Left lung (tissue), 10 donors: Measurements from ENCODE around the gene LY6G5B. TPM values are rescaled to one million over a fixed set of nuclear protein-coding genes. Genes with fewer than 3 reads are reported as not detected.
A peak's percentile ranks its signal among the peaks of the same experiment; 100 is the strongest.

Experiments
- ATAC-seq: fragments of 200-7000 bp; cut with Tn5 transposase; one replicate; pipeline ENCODE4 v1.9.1; 2020; ENCODE audit warnings: moderate library complexity
- DNase-seq, 4 donors: peaks; one replicate each; pipeline ENCODE4 v3.0.0-alpha.2; 2013 to 2020
- H3K27ac ChIP-seq, 2 donors: fragments of 200-600 bp; sonication (generic) in 1 of 2; one replicate each; pipeline versions ENCODE4 v1.5.0 to v1.8.0; 2020 to 2021
- H3K27me3 ChIP-seq, 2 donors: fragments of 200-600 bp; sonication (generic) in 1 of 2; one replicate each; pipeline versions ENCODE4 v1.5.0 to v1.8.0; 2020 to 2021
- H3K36me3 ChIP-seq, 2 donors: fragments of 200-600 bp; sonication (generic) in 1 of 2; one replicate each; pipeline versions ENCODE4 v1.5.0 to v1.8.0; 2020 to 2021
- H3K4me1 ChIP-seq, 2 donors: fragments of 200-600 bp; one replicate each; pipeline ENCODE4 v1.8.0; 2021
- H3K4me3 ChIP-seq, 2 donors: fragments of 200-600 bp; sonication (generic) in 1 of 2; one replicate each; pipeline versions ENCODE4 v1.5.0 to v1.8.0; 2020 to 2021; ENCODE audit warnings: mild to moderate bottlenecking in 1 of 2
- H3K9me3 ChIP-seq, 2 donors: fragments of 200-600 bp; sonication (generic) in 1 of 2; one replicate each; pipeline versions ENCODE4 v1.5.0 to v1.8.0; 2020 to 2021
- intact Hi-C, 2 donors: fragments of 100-400 bp; cut with DNase I; formaldehyde crosslinking; loops; one replicate each; pipeline versions ENCODE4 v1.11.2 to v1.14.2; 2022
- polyA plus RNA-seq, 6 donors: library from polyadenylated mRNA; unstranded; fragments of 120-200 nt; gene quantifications; one replicate each; pipeline ENCODE4 v1.2.1, GENCODE V29; 2013; ENCODE audit not compliant: insufficient read length in 6 of 6
- total RNA-seq, 2 donors: library from RNA; stranded (reverse); fragmentation: NEBNext Ultra II Directional; extraction: Animal tissue kit (Norgen Biotek cat#: 25700); gene quantifications; one replicate each; pipeline ENCODE4 v1.2.1, GENCODE V29; 2021
- TF ChIP-seq, protein P1 (sequence below), 2 donors: fragments of 200-600 bp; sonication (generic) in 1 of 2; IDR thresholded peaks; one replicate each; pipeline versions ENCODE4 v1.5.0 to v1.8.0; 2021; ENCODE audit warnings: antibody characterized with exemption in 2 of 2
- donor health status: DM: no; HTN: yes; CAD: no.
- donor health status: DM: no; HTN: no; CAD: no.

The LY6G5B gene
- total and polyA plus RNA-seq, 8 donors, result 6.9 to 41.0 (median 30.1) TPM

DNA sequence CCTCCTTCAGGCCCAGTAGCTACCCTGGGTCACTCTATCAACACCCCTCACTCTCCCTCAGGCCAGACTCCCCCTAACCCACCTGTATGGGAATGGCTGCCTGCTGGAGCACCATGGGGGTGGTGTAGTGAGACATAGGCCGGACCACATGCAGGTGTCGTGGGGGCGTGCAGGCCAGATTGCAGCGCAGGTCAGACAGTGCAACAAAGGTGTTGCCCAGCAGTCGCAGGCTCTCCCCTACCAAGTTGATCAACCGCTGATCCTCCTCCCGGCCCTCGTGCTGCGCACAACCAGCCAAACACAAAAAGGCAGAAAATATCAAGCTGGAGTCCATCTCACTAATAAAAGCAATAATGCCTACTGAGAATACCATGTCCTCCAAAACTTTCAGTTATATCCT lies 24.5 kb upstream of the LY6G5B start:
- Histone ChIP-seq H3K36me3 (peaks cover 0 to 98% of the 10 kb centered on the region in 2 donors), H3K27ac (no peak overlapping the region), H3K4me1 (peaks cover 0 to 5% of the 10 kb centered on the region in 2 donors), H3K27me3 (no peaks in the 10 kb centered on the region), H3K4me3 (no peak overlapping the region), H3K9me3 (no peaks in the 10 kb centered on the region)
- TF ChIP-seq, protein P1, sequence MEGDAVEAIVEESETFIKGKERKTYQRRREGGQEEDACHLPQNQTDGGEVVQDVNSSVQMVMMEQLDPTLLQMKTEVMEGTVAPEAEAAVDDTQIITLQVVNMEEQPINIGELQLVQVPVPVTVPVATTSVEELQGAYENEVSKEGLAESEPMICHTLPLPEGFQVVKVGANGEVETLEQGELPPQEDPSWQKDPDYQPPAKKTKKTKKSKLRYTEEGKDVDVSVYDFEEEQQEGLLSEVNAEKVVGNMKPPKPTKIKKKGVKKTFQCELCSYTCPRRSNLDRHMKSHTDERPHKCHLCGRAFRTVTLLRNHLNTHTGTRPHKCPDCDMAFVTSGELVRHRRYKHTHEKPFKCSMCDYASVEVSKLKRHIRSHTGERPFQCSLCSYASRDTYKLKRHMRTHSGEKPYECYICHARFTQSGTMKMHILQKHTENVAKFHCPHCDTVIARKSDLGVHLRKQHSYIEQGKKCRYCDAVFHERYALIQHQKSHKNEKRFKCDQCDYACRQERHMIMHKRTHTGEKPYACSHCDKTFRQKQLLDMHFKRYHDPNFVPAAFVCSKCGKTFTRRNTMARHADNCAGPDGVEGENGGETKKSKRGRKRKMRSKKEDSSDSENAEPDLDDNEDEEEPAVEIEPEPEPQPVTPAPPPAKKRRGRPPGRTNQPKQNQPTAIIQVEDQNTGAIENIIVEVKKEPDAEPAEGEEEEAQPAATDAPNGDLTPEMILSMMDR (IDR thresholded peaks at IDR 0.05), result no peak
- intact Hi-C loops, result no loop called here
- ATAC-seq, result no peak
- no peak for DNase-seq

GRCh38 chr6:31651602-31652191 lies 18.1 kb upstream of the LY6G5B start:
- H3K9me3 ChIP-seq, result no peaks in the 10 kb centered on the region
- H3K36me3 ChIP-seq, result peaks cover 0 to 52% of the 10 kb centered on the region in 2 donors
- H3K4me3 ChIP-seq, result peak overlapping the region; percentile 73 to 86
- H3K27ac ChIP-seq, result peak overlapping the region; percentile 96 to 98
- no peaks in the 10 kb centered on the region for H3K27me3 ChIP-seq
- TF ChIP-seq, protein P1 (IDR thresholded peaks at IDR 0.05), result no peak
- peaks cover 5 to 41% of the 10 kb centered on the region in 2 donors for H3K4me1 ChIP-seq
- intact Hi-C loops, result no loop called here
- peak; percentile 76 for ATAC-seq
- peak in 2 of 4 donors; percentile 78 to 83 for DNase-seq

DNA sequence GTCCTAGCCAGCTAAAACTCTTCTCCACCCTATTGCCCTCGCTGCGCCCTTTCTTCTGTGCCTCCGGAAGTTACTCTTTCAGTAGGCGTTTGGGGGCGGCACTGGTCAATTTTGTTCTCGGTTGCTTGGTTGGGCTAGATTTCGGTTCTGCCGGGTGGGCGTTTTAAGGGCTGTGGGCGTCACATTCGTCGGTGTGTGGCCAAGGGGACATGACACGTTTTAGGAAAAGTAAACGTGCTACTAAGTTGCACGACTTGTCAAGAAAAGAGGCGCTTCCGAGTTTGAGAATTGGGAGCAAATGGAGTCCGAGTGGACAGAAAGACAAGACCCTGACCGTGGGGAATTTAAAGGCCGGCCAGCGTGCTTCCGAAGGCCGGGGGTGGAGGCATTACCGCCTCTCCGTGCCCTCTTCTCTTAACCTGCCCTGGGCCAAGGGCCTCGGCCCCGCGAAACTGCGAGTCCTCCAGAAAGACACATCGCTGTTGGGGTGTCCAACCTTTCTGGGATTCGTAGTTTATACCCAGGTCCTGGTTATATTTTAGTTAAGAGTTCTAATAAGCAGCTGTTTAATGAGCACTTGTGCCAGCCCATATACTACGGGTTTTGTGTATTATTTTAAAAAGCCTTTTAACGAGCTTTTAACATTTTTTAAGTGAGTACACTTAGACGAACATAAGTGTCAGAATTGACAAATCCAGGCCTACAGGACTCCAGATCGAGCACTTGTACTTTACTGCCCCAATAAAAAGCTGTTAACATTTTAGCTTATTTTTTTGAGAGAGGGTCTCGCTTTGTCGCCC lies 16.7 kb upstream of the LY6G5B start:
- Histone ChIP-seq H3K4me1 (peaks cover 5 to 54% of the 10 kb centered on the region in 2 donors), H3K36me3 (peaks cover 0 to 49% of the 10 kb centered on the region in 2 donors), H3K4me3 (peak overlapping the region; percentile 73 to 86), H3K27ac (peak overlapping the region; percentile 96 to 98), H3K9me3 (no peaks in the 10 kb centered on the region), H3K27me3 (no peaks in the 10 kb centered on the region)
- DNase-seq (peak in 2 of 4 donors; percentile 87 to 94), ATAC-seq (peak; percentile 82)
- TF ChIP-seq, protein P1 (IDR thresholded peaks at IDR 0.05), result no peak
- intact Hi-C loops, result no loop called here

DNA sequence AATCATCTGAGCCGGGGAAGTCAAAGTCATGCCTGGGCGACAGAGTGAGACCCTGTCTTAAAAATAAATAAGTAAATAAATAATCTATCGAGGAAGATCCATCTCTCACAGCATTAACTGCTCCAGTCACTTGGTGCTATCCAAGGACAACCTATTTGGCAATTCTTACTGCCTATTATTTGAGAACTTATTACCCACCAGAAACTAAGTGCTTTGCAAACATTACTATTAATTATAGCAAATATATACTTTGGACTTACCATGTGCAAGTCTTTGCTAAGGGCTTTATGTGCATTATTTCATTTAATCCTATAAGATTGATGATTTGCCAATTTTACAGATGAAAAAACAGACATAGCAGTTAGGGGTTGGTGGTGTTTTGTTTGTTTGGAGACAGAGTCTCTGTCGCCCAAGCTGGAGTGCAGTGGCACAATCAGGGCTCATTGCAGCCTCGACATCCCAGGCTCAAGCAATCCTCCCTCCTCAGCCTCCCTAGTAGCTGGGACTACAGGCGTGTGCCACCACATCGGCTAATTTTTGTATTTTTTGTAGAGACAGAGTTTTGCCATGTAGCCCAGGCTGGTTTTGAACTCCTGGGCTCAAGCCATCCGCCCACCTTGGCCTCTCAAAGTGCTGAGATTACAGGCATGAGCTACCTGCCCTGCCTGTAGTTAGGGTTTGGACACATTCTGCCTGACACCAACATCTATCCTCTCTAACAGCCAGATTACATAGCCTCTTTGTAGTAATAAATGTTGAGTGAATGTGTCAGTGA lies 15.0 kb upstream of the LY6G5B start:
- H3K36me3 ChIP-seq, result peaks cover 0 to 33% of the 10 kb centered on the region in 2 donors
- H3K4me3 ChIP-seq, result no peak overlapping the region
- TF ChIP-seq, protein P1 (IDR thresholded peaks at IDR 0.05), result no peak
- peaks cover 20 to 71% of the 10 kb centered on the region in 2 donors for H3K4me1 ChIP-seq
- no peaks in the 10 kb centered on the region for H3K9me3 ChIP-seq
- ATAC-seq (no peak), DNase-seq (no peak)
- H3K27me3 ChIP-seq, result no peaks in the 10 kb centered on the region
- no peak overlapping the region for H3K27ac ChIP-seq
- intact Hi-C loops, result no loop called here
